Measurements from ENCODE around the gene RPS23.

RPS23 gene

DNA sequence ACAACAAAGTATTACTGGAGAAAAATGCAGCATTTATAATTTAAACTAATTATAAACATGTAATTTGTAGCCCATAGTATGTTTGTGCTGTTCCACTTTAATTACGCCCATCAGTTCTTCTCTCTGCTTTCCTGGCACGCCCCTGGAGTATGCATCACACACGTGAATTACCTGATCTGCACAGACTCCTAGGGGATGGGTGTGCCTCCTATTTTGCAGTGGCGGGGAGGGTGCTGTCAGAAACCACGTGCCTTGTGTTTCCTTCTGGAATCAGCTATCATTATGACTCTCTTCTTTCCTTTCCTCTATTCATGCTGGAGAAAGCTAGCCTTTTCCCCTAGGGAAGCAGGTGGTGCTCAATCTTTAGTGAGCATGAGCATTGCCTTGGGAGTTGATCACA, 43.3 kb downstream of the RPS23 start:
- Histone ChIP-seq H3K36me3 (ENCODE audit: control insufficient read depth in 1 of 2, insufficient read depth in 2 of 2, low read length in 2 of 2) (no peaks in the 10 kb centered on the region), H3K4me1 (ENCODE audit: control insufficient read depth in 1 of 2, insufficient read depth in 2 of 2, low read length in 2 of 2) (no peaks in the 10 kb centered on the region), H3K27ac (ENCODE audit: low read length) (no peak overlapping the region), H3K9me3 (ENCODE audit: control insufficient read depth in 1 of 2, low read length in 2 of 2) (no peaks in the 10 kb centered on the region), H3K4me3 (ENCODE audit: low read depth in 1 of 2, low read length in 2 of 2) (no peak overlapping the region), H3K27me3 (ENCODE audit: low read depth, low read length) (no peaks in the 10 kb centered on the region)

DNA sequence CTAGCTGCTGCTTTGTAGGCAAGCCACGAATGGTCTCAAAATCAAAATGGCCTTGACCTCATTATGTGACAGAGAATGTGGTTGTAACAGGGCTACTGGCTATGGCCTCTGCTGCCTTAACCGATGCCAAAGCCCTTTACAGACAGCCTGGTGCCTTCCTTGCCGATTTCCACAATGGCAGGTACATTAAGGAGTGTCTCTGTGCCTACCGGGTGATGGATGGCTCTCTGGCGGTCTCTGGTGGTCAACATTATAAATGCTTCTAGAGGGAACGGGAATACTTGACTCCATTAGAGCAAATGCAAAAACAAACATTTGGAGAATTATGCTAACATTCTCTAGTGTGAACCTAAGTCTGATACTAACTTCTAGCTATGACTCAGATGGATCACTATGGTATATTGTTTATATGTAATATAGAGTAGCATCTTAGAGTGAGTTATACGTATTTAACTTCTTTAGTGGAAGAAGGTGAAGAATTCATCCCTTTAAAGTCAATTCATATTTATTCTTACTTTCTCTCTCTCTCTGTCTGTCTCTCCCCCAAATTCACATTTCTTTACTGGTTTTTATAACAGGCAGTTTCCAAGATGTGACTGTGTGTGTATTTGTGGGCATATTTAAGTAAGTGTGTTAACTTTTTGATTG, 52.5 kb downstream of the RPS23 start:
- H3K36me3 ChIP-seq (ENCODE audit: control insufficient read depth in 1 of 2, insufficient read depth in 2 of 2, low read length in 2 of 2) = no peaks in the 10 kb centered on the region
- no peaks in the 10 kb centered on the region for H3K27me3 ChIP-seq (ENCODE audit: low read depth, low read length)
- no peak overlapping the region for H3K4me3 ChIP-seq (ENCODE audit: low read depth in 1 of 2, low read length in 2 of 2)
- H3K4me1 ChIP-seq (ENCODE audit: control insufficient read depth in 1 of 2, insufficient read depth in 2 of 2, low read length in 2 of 2) = no peaks in the 10 kb centered on the region
- no peak overlapping the region for H3K27ac ChIP-seq (ENCODE audit: low read length)
- no peaks in the 10 kb centered on the region for H3K9me3 ChIP-seq (ENCODE audit: control insufficient read depth in 1 of 2, low read length in 2 of 2)

Measured in muscle layer of duodenum (tissue), 2 donors.